Mesenchymal stem cell (in vitro differentiated cells and primary cell): ENCODE measurements around the gene LLGL2.

Experiments
- DNase-seq: peaks from one replicate; pipeline ENCODE4 v3.0.0-alpha.2; 2013
- H2AFZ ChIP-seq: one replicate; pipeline ENCODE4 v1.6.1; 2013; ENCODE audit warnings: low read depth, mild to moderate bottlenecking, control low read depth, inconsistent platforms, low read length, moderate library complexity
- H2AK5ac ChIP-seq: 2 replicates; pipeline ENCODE4 v1.6.1; 2013; ENCODE audit warnings: low read length, moderate library complexity, mild to moderate bottlenecking, inconsistent platforms; ENCODE audit not compliant: severe bottlenecking
- H2BK120ac ChIP-seq: one replicate; pipeline ENCODE4 v1.6.1; 2013; ENCODE audit warnings: low read depth, mild to moderate bottlenecking, inconsistent platforms, low read length, moderate library complexity
- H2BK12ac ChIP-seq, 2 experiments: one replicate each; pipeline ENCODE4 v1.6.1; 2013; ENCODE audit warnings: inconsistent platforms in 2 of 2, low read length in 2 of 2, mild to moderate bottlenecking in 2 of 2, moderate library complexity in 2 of 2, control low read depth in 1 of 2
- H2BK15ac ChIP-seq: one replicate; pipeline ENCODE4 v1.6.1; 2013; ENCODE audit warnings: mild to moderate bottlenecking, low read depth, inconsistent platforms; ENCODE audit not compliant: poor library complexity, severe bottlenecking
- H2BK5ac ChIP-seq: 2 replicates; pipeline ENCODE4 v1.6.1; 2013; ENCODE audit warnings: low read depth, mild to moderate bottlenecking, low read length, control low read depth, inconsistent platforms; ENCODE audit not compliant: poor library complexity, severe bottlenecking
- H3K14ac ChIP-seq, 2 experiments: one replicate each; pipeline ENCODE4 v1.6.1; 2013; ENCODE audit warnings: inconsistent platforms in 2 of 2, low read length in 2 of 2, control low read depth in 1 of 2, mild to moderate bottlenecking in 1 of 2, moderate library complexity in 1 of 2
- H3K18ac ChIP-seq, 2 experiments: one replicate each; pipeline ENCODE4 v1.6.1; 2013; ENCODE audit warnings: inconsistent platforms in 2 of 2, low read length in 2 of 2, control low read depth in 1 of 2, low read depth in 1 of 2, mild to moderate bottlenecking in 1 of 2
- H3K23ac ChIP-seq, 2 experiments: one replicate each; pipeline ENCODE4 v1.6.1; 2013; ENCODE audit warnings: inconsistent platforms in 2 of 2, low read length in 2 of 2, mild to moderate bottlenecking in 2 of 2, moderate library complexity in 2 of 2, control low read depth in 1 of 2
- H3K27ac ChIP-seq: 2 replicates; pipeline ENCODE4 v1.5.1; 2013; ENCODE audit warnings: mild to moderate bottlenecking, moderate library complexity, low read length, control low read depth, inconsistent platforms; ENCODE audit not compliant: poor library complexity, severe bottlenecking
- H3K27me3 ChIP-seq, 2 experiments: 2 replicates each; pipeline versions ENCODE4 v1.6.1 to v1.7.0; 2013; ENCODE audit warnings: low read length in 2 of 2, mild to moderate bottlenecking in 2 of 2, moderate library complexity in 2 of 2, control low read depth in 1 of 2, inconsistent platforms in 1 of 2; ENCODE audit not compliant: control insufficient read depth in 1 of 2, insufficient read depth in 1 of 2
- H3K36me3 ChIP-seq, 2 experiments: 2 replicates each; pipeline versions ENCODE4 v1.6.1 to v1.7.0; 2013; ENCODE audit warnings: low read length in 2 of 2, control low read depth in 1 of 2, inconsistent platforms in 1 of 2, low read depth in 1 of 2, mild to moderate bottlenecking in 1 of 2; ENCODE audit not compliant: insufficient read depth in 2 of 2, control insufficient read depth in 1 of 2
- H3K4ac ChIP-seq, 2 experiments: one replicate each; pipeline ENCODE4 v1.6.1; 2013; ENCODE audit warnings: inconsistent platforms in 2 of 2, low read length in 2 of 2, mild to moderate bottlenecking in 2 of 2, moderate library complexity in 2 of 2, control low read depth in 1 of 2, low read depth in 1 of 2
- H3K4me1 ChIP-seq: 2 replicates; pipeline ENCODE4 v1.6.1; 2013; ENCODE audit warnings: low read depth, low read length, control low read depth; ENCODE audit not compliant: control insufficient read depth, insufficient read depth
- H3K4me2 ChIP-seq: 2 replicates; pipeline ENCODE4 v1.6.1; 2013; ENCODE audit warnings: low read length, mild to moderate bottlenecking, inconsistent platforms; ENCODE audit not compliant: poor library complexity, severe bottlenecking
- H3K4me3 ChIP-seq, 2 experiments: 2 replicates each; pipeline versions ENCODE4 v1.5.1 to v1.7.0; 2013; ENCODE audit warnings: low read length in 2 of 2, mild to moderate bottlenecking in 2 of 2, control low read depth in 1 of 2, low read depth in 1 of 2; ENCODE audit not compliant: insufficient read depth in 1 of 2
- H3K79me1 ChIP-seq: replicated peaks from 2 replicates; pipeline ENCODE4 v1.6.1; 2013; ENCODE audit warnings: mild to moderate bottlenecking, control low read depth, low read length, inconsistent platforms; ENCODE audit not compliant: poor library complexity, severe bottlenecking
- H3K9ac ChIP-seq: 2 replicates; pipeline ENCODE4 v1.7.0; 2013; ENCODE audit warnings: mild to moderate bottlenecking, low read length, moderate library complexity
- H3K9me3 ChIP-seq: 2 replicates; pipeline ENCODE4 v1.7.0; 2013; ENCODE audit warnings: mild to moderate bottlenecking, low read length; ENCODE audit not compliant: control insufficient read depth
- H4K8ac ChIP-seq: one replicate; pipeline ENCODE4 v1.6.1; 2013; ENCODE audit warnings: inconsistent platforms, mild to moderate bottlenecking, low read length, moderate library complexity
- H4K91ac ChIP-seq: one replicate; pipeline ENCODE4 v1.6.1; 2013; ENCODE audit warnings: mild to moderate bottlenecking, low read length, inconsistent platforms
- WGBS: methylation state at CpG from one replicate; pipeline ENCODE4 v1.1.7; 2013; ENCODE audit warnings: mixed read lengths; 5-methylcytosine and 5-hydroxymethylcytosine counted together

Gene LLGL2

DNA sequence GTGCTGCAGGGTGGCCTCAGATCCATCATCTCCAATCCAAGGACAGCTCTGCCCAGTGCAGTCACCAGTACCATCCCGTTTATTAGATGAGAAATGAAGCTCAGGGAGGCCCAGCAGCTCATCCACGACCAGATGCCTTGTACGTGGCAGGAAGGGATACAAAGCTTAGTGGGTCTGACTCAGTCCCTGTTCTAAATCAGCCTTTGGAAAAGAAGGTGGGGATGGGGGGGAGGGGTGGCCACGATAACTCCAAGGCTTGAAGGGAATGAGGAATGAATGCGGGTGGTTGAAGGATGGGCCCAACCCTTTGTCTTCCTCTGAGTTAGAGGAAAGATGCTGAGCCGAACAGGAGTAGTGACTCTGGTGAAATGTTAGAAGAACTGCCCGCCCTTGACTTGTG lies 25.8 kb downstream of the LLGL2 start:
- H3K4me1 ChIP-seq = peaks cover 28% of the 10 kb centered on the region
- no peak overlapping the region for H2BK15ac ChIP-seq
- H3K14ac ChIP-seq = peak overlapping the region in 1 of 2 experiments; percentile 7
- no peaks in the 10 kb centered on the region for H3K36me3 ChIP-seq
- H3K4me2 ChIP-seq = no peak overlapping the region
- peaks cover 4 to 37% of the 10 kb centered on the region in 2 experiments for H3K27me3 ChIP-seq
- peak overlapping the region; percentile 5 for H2BK5ac ChIP-seq
- peak overlapping the region; percentile 71 for H2BK120ac ChIP-seq
- no peak overlapping the region for H3K4me3 ChIP-seq
- peak; percentile 16 for DNase-seq
- H3K79me1 ChIP-seq = no peaks in the 10 kb centered on the region
- H2BK12ac ChIP-seq = peak overlapping the region; percentile 78 to 90
- peak overlapping the region; percentile 87 for H4K8ac ChIP-seq
- peak overlapping the region; percentile 71 for H2AK5ac ChIP-seq
- no peaks in the 10 kb centered on the region for H3K9me3 ChIP-seq
- peak overlapping the region; percentile 25 for H4K91ac ChIP-seq
- peak overlapping the region in 1 of 2 experiments; percentile 50 for H3K23ac ChIP-seq
- no peak overlapping the region for H3K27ac ChIP-seq
- peak overlapping the region in 1 of 2 experiments; percentile 68 for H3K18ac ChIP-seq
- H3K4ac ChIP-seq = peak overlapping the region in 1 of 2 experiments; percentile 73
- WGBS = 42% methylated on average over 7 of the region's 7 CpGs
- H3K9ac ChIP-seq = no peak overlapping the region
- H2AFZ ChIP-seq = no peak overlapping the region

DNA sequence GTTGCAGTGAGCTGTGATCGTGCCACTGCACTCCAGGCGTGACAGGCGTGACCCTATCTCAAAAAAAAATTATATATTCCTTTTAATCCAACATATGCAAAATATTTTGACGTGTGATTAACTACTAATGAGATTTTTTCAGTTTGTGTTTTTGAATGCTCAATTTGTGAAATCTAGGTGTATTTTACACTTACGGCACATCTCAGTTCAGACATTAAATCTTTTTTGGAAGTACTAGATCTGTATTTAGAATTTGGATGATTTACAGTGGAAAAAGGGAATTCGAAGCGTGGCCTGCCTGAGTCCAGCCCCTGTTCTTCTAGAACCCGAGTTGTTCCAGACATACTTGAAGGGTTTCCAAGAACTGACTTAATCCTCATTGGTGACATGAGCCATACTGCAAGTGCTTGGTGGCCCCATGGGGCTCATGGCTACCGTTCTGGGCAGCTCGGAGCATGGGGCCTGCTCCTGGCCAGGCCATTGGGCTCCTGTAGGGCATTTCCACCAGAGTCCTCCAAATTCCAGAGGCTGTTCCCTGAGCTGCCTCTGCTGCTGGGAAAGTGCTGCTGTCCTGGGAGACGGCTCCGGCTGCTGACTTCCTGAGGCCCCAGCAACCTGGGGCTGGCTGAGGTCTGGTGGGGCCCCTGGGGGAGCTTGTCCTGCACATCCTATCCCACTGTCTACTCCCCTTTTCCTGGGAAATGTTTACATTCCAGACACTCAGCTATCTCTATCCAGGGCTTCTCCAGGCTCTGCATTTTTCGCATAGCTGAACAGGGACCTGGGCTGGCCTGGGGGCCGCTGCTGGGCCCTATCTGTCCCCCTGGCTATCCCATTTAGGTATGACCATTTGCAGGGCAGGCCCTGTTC lies 27.2 kb downstream of the LLGL2 start:
- Histone ChIP-seq H3K18ac (peak overlapping the region; percentile 69 to 73), H2BK15ac (peak overlapping the region; percentile 30), H2BK120ac (peak overlapping the region; percentile 90), H3K79me1 (no peaks in the 10 kb centered on the region), H3K4ac (peak overlapping the region; percentile 52 to 64), H3K36me3 (no peaks in the 10 kb centered on the region), H4K8ac (peak overlapping the region; percentile 87), H3K9ac (no peak overlapping the region), H3K23ac (no peak overlapping the region), H3K27me3 (peaks cover 0 to 27% of the 10 kb centered on the region in 2 experiments), H2BK5ac (no peak overlapping the region), H3K27ac (peak overlapping the region; percentile 74), H3K4me1 (peaks cover 41% of the 10 kb centered on the region), H4K91ac (peak overlapping the region; percentile 94), H2AFZ (no peak overlapping the region), H3K4me3 (no peak overlapping the region), H2BK12ac (peak overlapping the region; percentile 88 to 98), H3K9me3 (no peaks in the 10 kb centered on the region), H2AK5ac (peak overlapping the region; percentile 80), H3K4me2 (peak overlapping the region; percentile 19), H3K14ac (no peak overlapping the region)
- WGBS = 10% methylated on average over 9 of the region's 14 CpGs
- DNase-seq = peak; percentile 67

GRCh38 chr17:75553295-75554110 lies 28.0 kb downstream of the LLGL2 start:
- peak overlapping the region; percentile 90 for H2BK120ac ChIP-seq
- H2BK5ac ChIP-seq = no peak overlapping the region
- no peak overlapping the region for H3K14ac ChIP-seq
- H3K4ac ChIP-seq = peak overlapping the region; percentile 52 to 59
- 63% methylated on average over 5 of the region's 8 CpGs for WGBS
- H3K79me1 ChIP-seq = no peaks in the 10 kb centered on the region
- H3K23ac ChIP-seq = no peak overlapping the region
- peak overlapping the region; percentile 87 for H4K8ac ChIP-seq
- peak overlapping the region; percentile 58 to 69 for H3K18ac ChIP-seq
- H3K36me3 ChIP-seq = no peaks in the 10 kb centered on the region
- H2AFZ ChIP-seq = no peak overlapping the region
- no peak overlapping the region for H3K9ac ChIP-seq
- H4K91ac ChIP-seq = peak overlapping the region; percentile 94
- H3K9me3 ChIP-seq = no peaks in the 10 kb centered on the region
- H3K4me1 ChIP-seq = peaks cover 49% of the 10 kb centered on the region
- H2BK15ac ChIP-seq = peak overlapping the region; percentile 70
- peak overlapping the region; percentile 19 for H3K4me2 ChIP-seq
- H3K27me3 ChIP-seq = peaks cover 0 to 20% of the 10 kb centered on the region in 2 experiments
- H2BK12ac ChIP-seq = peak overlapping the region; percentile 88 to 98
- H2AK5ac ChIP-seq = peak overlapping the region; percentile 80
- no peak overlapping the region for H3K4me3 ChIP-seq
- peak overlapping the region; percentile 74 for H3K27ac ChIP-seq
- peak; percentile 35 for DNase-seq
